OCI-LY3 (cell line): ENCODE measurements around the gene COLEC11.

ENCODE experiments used
- H2AFZ ChIP-seq: fragments of 200-600, 300-600 bp; shearing (Covaris generic); 2 replicates; pipeline ENCODE4 v1.6.0; 2014; ENCODE audit warnings: antibody characterized with exemption, low read depth, low read length
- H3K27ac ChIP-seq: fragments of 200-600, 300-600 bp; sonication (generic); 2 replicates; pipeline ENCODE4 v1.5.1; 2014; ENCODE audit warnings: mild to moderate bottlenecking, low read length, moderate library complexity, mixed read lengths
- H3K27me3 ChIP-seq: fragments of 200-600, 300-600 bp; sonication (generic); 2 replicates; pipeline ENCODE4 v1.6.1; 2014; ENCODE audit warnings: low read depth, low read length, mixed read lengths
- H3K36me3 ChIP-seq: fragments of 200-600, 300-600 bp; sonication (generic); replicated peaks from 2 replicates; pipeline ENCODE3; 2014; ENCODE audit warnings: low read depth, low read length, mixed read lengths
- H3K4me1 ChIP-seq: fragments of 300-600, 200-600 bp; sonication (generic); 2 replicates; pipeline ENCODE4 v1.6.1; 2014; ENCODE audit warnings: low read length, mixed read lengths
- H3K4me2 ChIP-seq: fragments of 200-600, 300-600 bp; sonication (generic); 2 replicates; pipeline ENCODE4 v1.6.1; 2014; ENCODE audit warnings: low read length, mixed read lengths
- H3K4me3 ChIP-seq: fragments of 300-600, 200-600 bp; sonication (generic); 2 replicates; pipeline ENCODE4 v1.5.1; 2014; ENCODE audit warnings: antibody characterized with exemption, mild to moderate bottlenecking, low read length, moderate library complexity
- H3K79me2 ChIP-seq: fragments of 300-600, 200-600 bp; shearing (Covaris generic); 2 replicates; pipeline ENCODE4 v1.6.1; 2014; ENCODE audit warnings: mild to moderate bottlenecking, low read length, mixed read lengths
- H3K9ac ChIP-seq: fragments of 300-600, 200-600 bp; shearing (Covaris generic); 2 replicates; pipeline ENCODE4 v1.6.0; 2014; ENCODE audit warnings: mild to moderate bottlenecking, low read length, moderate library complexity
- H3K9me3 ChIP-seq: fragments of 200-600, 300-600 bp; shearing (Covaris generic); 2 replicates; pipeline ENCODE4 v1.6.1; 2014; ENCODE audit warnings: low read length, mixed read lengths; ENCODE audit not compliant: insufficient read depth
- H4K20me1 ChIP-seq: fragments of 200-600, 300-600 bp; sonication (generic); 2 replicates; pipeline ENCODE4 v1.6.1; 2016; ENCODE audit warnings: low read length, mixed read lengths; ENCODE audit not compliant: insufficient read depth
- CTCF ChIP-seq: fragments of 200-600, 300-600 bp; sonication (generic); IDR thresholded peaks from 2 replicates; pipeline ENCODE4 v1.5.1; 2014; ENCODE audit warnings: antibody characterized with exemption, low read length, low read depth
- EZH2phosphoT487 ChIP-seq: fragments of 200-600 bp; shearing (Covaris generic); IDR thresholded peaks from 2 replicates; pipeline ENCODE4 v1.6.1; 2018; ENCODE audit warnings: antibody characterized with exemption, mixed run types, low read depth

COLEC11 gene

GRCh38 chr2:3665886-3666612 lies 71.1 kb downstream of the COLEC11 start:
- H3K4me1 ChIP-seq: peaks cover 40% of the 10 kb centered on the region
- H3K79me2 ChIP-seq: no peaks in the 10 kb centered on the region
- TF ChIP-seq EZH2phosphoT487 (no peak), CTCF (no peak)
- H3K9ac ChIP-seq: no peak overlapping the region
- H2AFZ ChIP-seq: no peak overlapping the region
- no peaks in the 10 kb centered on the region for H4K20me1 ChIP-seq
- no peaks in the 10 kb centered on the region for H3K36me3 ChIP-seq
- H3K27ac ChIP-seq: no peak overlapping the region
- H3K27me3 ChIP-seq: no peaks in the 10 kb centered on the region
- H3K4me2 ChIP-seq: no peak overlapping the region
- H3K9me3 ChIP-seq: no peaks in the 10 kb centered on the region; the same call in 1 of the 2 replicates
- no peak overlapping the region for H3K4me3 ChIP-seq

GRCh38 chr2:3666613-3666975 lies 71.7 kb downstream of the COLEC11 start:
- H3K9me3 ChIP-seq: no peaks in the 10 kb centered on the region; the same call in 1 of the 2 replicates
- TF ChIP-seq EZH2phosphoT487 (no peak), CTCF (no peak)

GRCh38 chr2:3667151-3667631 lies 72.3 kb downstream of the COLEC11 start:
- Histone ChIP-seq H3K4me1 (peaks cover 28% of the 10 kb centered on the region), H3K27ac (peak overlapping the region; percentile 46), H2AFZ (0 out of 2 replicates have a peak overlapping the region, but pooled peaks have one; percentile 35), H3K9me3 (no peaks in the 10 kb centered on the region; the same call in 1 of the 2 replicates), H3K36me3 (no peaks in the 10 kb centered on the region), H4K20me1 (no peaks in the 10 kb centered on the region), H3K79me2 (no peaks in the 10 kb centered on the region), H3K4me2 (peak overlapping the region; percentile 50), H3K4me3 (peak overlapping the region; percentile 5; the same call in 1 of the 2 replicates), H3K9ac (no peak overlapping the region), H3K27me3 (no peaks in the 10 kb centered on the region)
- TF ChIP-seq CTCF (no peak), EZH2phosphoT487 (no peak)

More at GRCh38 chr2:3666613-3666975, 71.7 kb downstream of the COLEC11 start:
- Histone ChIP-seq H4K20me1 (no peaks in the 10 kb centered on the region), H2AFZ (0 out of 2 replicates have a peak overlapping the region, but pooled peaks have one; percentile 35), H3K36me3 (no peaks in the 10 kb centered on the region), H3K9ac (no peak overlapping the region), H3K4me3 (no peak overlapping the region), H3K79me2 (no peaks in the 10 kb centered on the region), H3K27ac (peak overlapping the region; percentile 46), H3K27me3 (no peaks in the 10 kb centered on the region), H3K4me1 (peaks cover 34% of the 10 kb centered on the region), H3K4me2 (peak overlapping the region; percentile 50)

- H3K4me3 ChIP-seq: no peak overlapping the region
- TF ChIP-seq EZH2phosphoT487 (no peak), CTCF (no peak)
- no peak overlapping the region for H3K9ac ChIP-seq
- H3K4me2 ChIP-seq: no peak overlapping the region
- H3K79me2 ChIP-seq: no peaks in the 10 kb centered on the region
- H3K36me3 ChIP-seq: no peaks in the 10 kb centered on the region
- H3K9me3 ChIP-seq: no peaks in the 10 kb centered on the region
- no peaks in the 10 kb centered on the region for H3K27me3 ChIP-seq
- H2AFZ ChIP-seq: no peak overlapping the region
- no peak overlapping the region for H3K27ac ChIP-seq
- H4K20me1 ChIP-seq: no peaks in the 10 kb centered on the region
- peaks cover 13% of the 10 kb centered on the region for H3K4me1 ChIP-seq
Measured at GRCh38 chr2:3669656-3670055, 74.7 kb downstream of the COLEC11 start.
